Ovary (tissue), 9 donors: ENCODE results near the gene TMEM217. TPM values are rescaled to one million over a fixed set of nuclear protein-coding genes. Genes with fewer than 3 reads are reported as not detected.

Experiments
- DNase-seq, 5 donors: peaks; one replicate each; pipeline ENCODE4 v3.0.0-alpha.2; 2019 to 2020
- H3K27ac ChIP-seq, 2 donors: fragments of 200-600 bp; one replicate each; pipeline versions ENCODE4 v1.5.1 to v1.8.0; 2019 to 2022
- H3K27me3 ChIP-seq: fragments of 200-600 bp; one replicate; pipeline ENCODE4 v1.8.0; 2022
- H3K36me3 ChIP-seq: fragments of 200-600 bp; sonication (generic); one replicate; pipeline ENCODE4 v1.5.1; 2019
- H3K4me1 ChIP-seq: one replicate; pipeline ENCODE4 v1.8.1; 2013; ENCODE audit warnings: mild to moderate bottlenecking, moderate library complexity; ENCODE audit not compliant: insufficient read depth
- H3K4me3 ChIP-seq: fragments of 200-600 bp; sonication (generic); one replicate; pipeline ENCODE4 v1.5.1; 2017
- H3K9me3 ChIP-seq, 2 donors: fragments of 200-600 bp in 1 of 2; sonication (generic) in 1 of 2; one replicate each; pipeline versions ENCODE4 v1.5.1 to v1.8.1; 2013 to 2019; ENCODE audit warnings: mild to moderate bottlenecking in 1 of 2, moderate library complexity in 1 of 2
- CTCF ChIP-seq, 3 donors: fragments of 450-650 bp in 2 of 3; fragments of 200-600 bp in 1 of 3; IDR thresholded peaks; one replicate each; pipeline versions ENCODE4 v1.5.1 to v1.8.0; 2016 to 2022; ENCODE audit warnings: antibody characterized with exemption in 3 of 3, mild to moderate bottlenecking in 1 of 3
- EP300 ChIP-seq: sonication (generic); formaldehyde crosslinking; IDR thresholded peaks from one replicate; pipeline ENCODE4 v1.6.1; 2017; ENCODE audit warnings: antibody characterized with exemption
- POLR2A ChIP-seq: fragments of 450-650 bp; IDR thresholded peaks from one replicate; pipeline ENCODE4 v1.6.1; 2017; ENCODE audit warnings: antibody characterized with exemption, mild to moderate bottlenecking, moderate library complexity
- WGBS, 3 donors: extraction: QIAGEN DNeasy Blood & Tissue Kit in 1 of 3; methylation state at CpG; one replicate each; pipeline versions ENCODE4 v1.1.5 to v1.1.7; 2013 to 2017; 5-methylcytosine and 5-hydroxymethylcytosine counted together
- intact Hi-C, 4 donors: fragments of 100-400 bp; cut with DNase I; formaldehyde crosslinking; loops; one replicate each; pipeline versions ENCODE4 v1.11.0 to v1.15.1; 2022 to 2023
- polyA plus RNA-seq, 2 donors: library from polyadenylated mRNA; stranded (reverse); fragments of 200-250 nt in 1 of 2; fragments of 350-450 nt in 1 of 2; fragmentation: Illumina TruSeq in 1 of 2; extraction: RNeasy Lipid Tissue Mini Kit (QIAGEN cat#74804) in 1 of 2; gene quantifications; one replicate each; pipeline ENCODE4 v1.2.3, GENCODE V29; 2013 to 2014
- total RNA-seq, 7 donors: library from RNA; depleted of rRNA in 2 of 7; stranded (reverse); fragments of >200 nt in 2 of 7; fragmentation: NEBNext Ultra II Directional in 3 of 7; extraction: Animal tissue kit (Norgen Biotek cat#: 25700) in 3 of 7; gene quantifications; one replicate each; pipeline versions ENCODE4 v1.1.0 to v1.2.4, GENCODE V29; 2016 to 2023
- donor health status: DM: no; HTN: no; CAD: no; lungs with moderate emphysema.
- donor health status: DM: no; HTN: no; CAD: no.
- donor health status: Bipolar disorder and iron deficiency.
- donor health status: DM: yes; HTN: yes; CAD: no.
- donor health status: DM: no; HTN: no; CAD: no.
- donor health status: DM: yes; HTN: yes; CAD: no.

TMEM217 gene
- total and polyA plus RNA-seq, 9 donors: 0.39 to 4.6 (median 1.5) TPM

GRCh38 chr6:37287519-37288157 lies 29.7 kb upstream of the TMEM217 start:
- TF ChIP-seq POLR2A (no peak), EP300 (no peak), CTCF (IDR thresholded peaks at IDR 0.05) (no peak)
- no peaks in the 10 kb centered on the region for H3K36me3 ChIP-seq
- H3K27me3 ChIP-seq: no peaks in the 10 kb centered on the region
- DNase-seq: no peak
- WGBS, 3 donors: 69 to 81% (median 75%) methylated on average over 2 of the region's 2 CpGs
- H3K4me1 ChIP-seq: peaks cover 7% of the 10 kb centered on the region
- no peaks in the 10 kb centered on the region for H3K9me3 ChIP-seq
- H3K27ac ChIP-seq: no peak overlapping the region
- no peak overlapping the region for H3K4me3 ChIP-seq
- intact Hi-C loops: no loop called here

GRCh38 chr6:37285861-37286311 lies 27.9 kb upstream of the TMEM217 start:
- no peaks in the 10 kb centered on the region for H3K36me3 ChIP-seq
- H3K27ac ChIP-seq: no peak overlapping the region
- H3K27me3 ChIP-seq: no peaks in the 10 kb centered on the region
- no peak overlapping the region for H3K4me3 ChIP-seq
- TF ChIP-seq POLR2A: no peak
- no peak for TF ChIP-seq EP300
- no peak for TF ChIP-seq CTCF (IDR thresholded peaks at IDR 0.05)
- H3K4me1 ChIP-seq: peaks cover 7% of the 10 kb centered on the region
- no peak for DNase-seq
- WGBS, 3 donors: 98 to 99% (median 98%) methylated on average over 4 of the region's 4 CpGs
- intact Hi-C loops: no loop called here
- H3K9me3 ChIP-seq: no peaks in the 10 kb centered on the region

GRCh38 chr6:37284781-37285180 lies 26.8 kb upstream of the TMEM217 start:
- no peak for DNase-seq
- H3K27me3 ChIP-seq: no peaks in the 10 kb centered on the region
- H3K4me3 ChIP-seq: no peak overlapping the region
- H3K36me3 ChIP-seq: no peaks in the 10 kb centered on the region
- no peaks in the 10 kb centered on the region for H3K9me3 ChIP-seq
- intact Hi-C loops: no loop called here
- peaks cover 10% of the 10 kb centered on the region for H3K4me1 ChIP-seq
- H3K27ac ChIP-seq: no peak overlapping the region
- 87 to 88% (median 88%) methylated on average over 4 of the region's 4 CpGs for whole genome bisulfite sequencing, 3 donors
- TF ChIP-seq POLR2A (no peak), EP300 (no peak), CTCF (IDR thresholded peaks at IDR 0.05) (no peak)

GRCh38 chr6:37283671-37284151 lies 25.8 kb upstream of the TMEM217 start:
- no peaks in the 10 kb centered on the region for H3K36me3 ChIP-seq
- intact Hi-C loops: no loop called here
- no peaks in the 10 kb centered on the region for H3K27me3 ChIP-seq
- H3K4me3 ChIP-seq: no peak overlapping the region
- DNase-seq: peak in 4 of 5 donors; percentile 30 to 61 (median 50)
- H3K27ac ChIP-seq: no peak overlapping the region
- no peak for TF ChIP-seq POLR2A
- no peak for TF ChIP-seq CTCF (IDR thresholded peaks at IDR 0.05)
- no peak for TF ChIP-seq EP300
- H3K9me3 ChIP-seq: no peaks in the 10 kb centered on the region
- WGBS, 3 donors: 19 to 31% (median 23%) methylated on average over 3 of the region's 3 CpGs
- H3K4me1 ChIP-seq: peaks cover 10% of the 10 kb centered on the region
